Transverse colon (tissue), 4 donors: ENCODE data around the gene SBSN.

Experiments
- CTCF ChIP-seq, 5 experiments: fragments of 200-600 bp in 3 of 5; fragments of 450-650 bp in 2 of 5; sonication (generic) in 3 of 5; IDR thresholded peaks; 1 replicate in 2 of 5; 2 replicates in 3 of 5; pipeline ENCODE4 v1.5.1; 2016 to 2017; ENCODE audit warnings: antibody characterized with exemption in 5 of 5, inconsistent platforms in 3 of 5, mild to moderate bottlenecking in 2 of 5, moderate library complexity in 1 of 5
- POLR2A ChIP-seq: fragments of 450-650 bp; IDR thresholded peaks from one replicate; pipeline ENCODE4 v1.6.1; 2016; ENCODE audit warnings: antibody characterized with exemption, mild to moderate bottlenecking, moderate library complexity
- POLR2AphosphoS5 ChIP-seq, 3 donors: sonication (generic); formaldehyde crosslinking; IDR thresholded peaks; one replicate each; pipeline ENCODE4 v1.6.1; 2016; ENCODE audit warnings: antibody characterized with exemption in 3 of 3

GRCh38 chr19:35519291-35519690 lies 8.8 kb downstream of the SBSN start:
- TF ChIP-seq CTCF (IDR thresholded peaks at IDR 0.05) = no peak
- no peak for TF ChIP-seq POLR2AphosphoS5 (IDR thresholded peaks at IDR 0.05)
- TF ChIP-seq POLR2A = no peak
